ENCODE measurements around the gene BRME1. TPM values are rescaled to one million over a fixed set of nuclear protein-coding genes. Genes with fewer than 3 reads are reported as not detected.

Gene BRME1
- total RNA-seq, 1 donor from 2014 or later = 0.49 TPM

- peak; percentile 44 for DNase-seq (ENCODE audit: low spot score)
- Histone ChIP-seq H3K9ac (no peak overlapping the region), H3K79me2 (ENCODE audit: low read depth) (no peaks in the 10 kb centered on the region), H3K27ac (no peak overlapping the region), H3K36me3 (no peaks in the 10 kb centered on the region), H2AFZ (replicated peaks) (no peak overlapping the region), H3K4me1 (peaks cover 15% of the 10 kb centered on the region), H3K27me3 (peaks cover 14% of the 10 kb centered on the region), H3K9me3 (ENCODE audit: low read depth) (no peaks in the 10 kb centered on the region), H4K20me1 (ENCODE audit: low read depth) (no peaks in the 10 kb centered on the region), H3F3A (ENCODE audit: low read depth) (peaks cover 14% of the 10 kb centered on the region), H3K4me3 (no peak overlapping the region), H3K4me2 (no peak overlapping the region)
- Mint-ChIP-seq H3K36me3 (peaks cover 1% of the 10 kb centered on the region), H3K27me3 (ENCODE audit: insufficient read depth, low read depth) (peaks cover 5% of the 10 kb centered on the region), H3K4me1 (peaks cover 27% of the 10 kb centered on the region), H3K4me3 (no peak overlapping the region), H3K9me3 (no peaks in the 10 kb centered on the region), H3K27ac (no peak overlapping the region)
- TF ChIP-seq EZH2 (IDR thresholded peaks at IDR 0.05) = no peak
- TF ChIP-seq EZH2phosphoT487 (IDR thresholded peaks at IDR 0.05) = no peak
- TF ChIP-seq, protein P1, sequence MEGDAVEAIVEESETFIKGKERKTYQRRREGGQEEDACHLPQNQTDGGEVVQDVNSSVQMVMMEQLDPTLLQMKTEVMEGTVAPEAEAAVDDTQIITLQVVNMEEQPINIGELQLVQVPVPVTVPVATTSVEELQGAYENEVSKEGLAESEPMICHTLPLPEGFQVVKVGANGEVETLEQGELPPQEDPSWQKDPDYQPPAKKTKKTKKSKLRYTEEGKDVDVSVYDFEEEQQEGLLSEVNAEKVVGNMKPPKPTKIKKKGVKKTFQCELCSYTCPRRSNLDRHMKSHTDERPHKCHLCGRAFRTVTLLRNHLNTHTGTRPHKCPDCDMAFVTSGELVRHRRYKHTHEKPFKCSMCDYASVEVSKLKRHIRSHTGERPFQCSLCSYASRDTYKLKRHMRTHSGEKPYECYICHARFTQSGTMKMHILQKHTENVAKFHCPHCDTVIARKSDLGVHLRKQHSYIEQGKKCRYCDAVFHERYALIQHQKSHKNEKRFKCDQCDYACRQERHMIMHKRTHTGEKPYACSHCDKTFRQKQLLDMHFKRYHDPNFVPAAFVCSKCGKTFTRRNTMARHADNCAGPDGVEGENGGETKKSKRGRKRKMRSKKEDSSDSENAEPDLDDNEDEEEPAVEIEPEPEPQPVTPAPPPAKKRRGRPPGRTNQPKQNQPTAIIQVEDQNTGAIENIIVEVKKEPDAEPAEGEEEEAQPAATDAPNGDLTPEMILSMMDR (IDR thresholded peaks at IDR 0.05) = no peak
Measured at GRCh38 chr19:13839130-13839937, 66.6 kb downstream of the BRME1 start.

DNA sequence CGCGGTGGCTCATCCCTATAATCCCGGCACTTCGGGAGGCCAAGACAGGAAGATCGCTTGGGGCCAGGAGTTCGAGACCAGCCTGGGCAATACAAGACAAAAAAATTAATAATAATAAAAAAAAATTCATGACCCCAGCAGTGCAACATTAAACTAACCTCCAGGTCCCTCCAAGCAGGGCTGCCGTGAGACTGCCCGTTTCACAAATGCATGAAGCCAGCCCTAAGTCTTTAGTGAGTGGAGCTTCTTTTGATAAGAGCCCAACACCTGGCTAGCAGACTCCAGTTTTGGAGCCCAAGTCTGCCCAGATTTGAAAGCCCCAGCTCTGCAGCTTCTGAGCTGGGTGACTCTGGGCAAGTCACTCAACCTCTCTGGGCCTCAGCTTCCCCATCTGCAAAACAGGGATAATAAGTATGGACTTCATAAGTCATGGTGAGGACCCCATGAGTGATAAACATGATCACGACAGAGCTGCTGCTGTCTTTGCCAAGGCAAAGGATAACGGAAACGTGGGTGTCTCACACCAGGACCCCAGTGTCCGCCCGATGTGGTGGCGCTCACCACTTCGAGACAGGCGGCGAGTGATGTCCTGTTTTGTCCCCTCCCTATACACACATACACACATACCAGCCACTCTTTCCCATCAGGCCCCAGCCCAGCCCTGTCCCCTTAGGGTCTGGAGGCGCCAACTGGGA lies 67.3 kb downstream of the BRME1 start:
- Mint-ChIP-seq H3K4me3 (no peak overlapping the region), H3K27ac (no peak overlapping the region), H3K4me1 (peaks cover 24% of the 10 kb centered on the region), H3K27me3 (ENCODE audit: insufficient read depth, low read depth) (peaks cover 5% of the 10 kb centered on the region), H3K9me3 (no peaks in the 10 kb centered on the region), H3K36me3 (peaks cover 4% of the 10 kb centered on the region)
- Histone ChIP-seq H3K4me3 (no peak overlapping the region), H3K4me1 (peaks cover 7% of the 10 kb centered on the region), H3K9ac (no peak overlapping the region), H3K79me2 (ENCODE audit: low read depth) (no peaks in the 10 kb centered on the region), H3F3A (ENCODE audit: low read depth) (peaks cover 13% of the 10 kb centered on the region), H3K27ac (no peak overlapping the region), H3K27me3 (peaks cover 14% of the 10 kb centered on the region), H2AFZ (replicated peaks) (no peak overlapping the region), H3K4me2 (no peak overlapping the region), H3K36me3 (no peaks in the 10 kb centered on the region), H4K20me1 (ENCODE audit: low read depth) (no peaks in the 10 kb centered on the region), H3K9me3 (ENCODE audit: low read depth) (no peaks in the 10 kb centered on the region)
- TF ChIP-seq, protein P1 (IDR thresholded peaks at IDR 0.05) = no peak
- TF ChIP-seq EZH2phosphoT487 (IDR thresholded peaks at IDR 0.05) (no peak), EZH2 (IDR thresholded peaks at IDR 0.05) (no peak)
- no peak for DNase-seq (ENCODE audit: low spot score)

GRCh38 chr19:13835791-13836723 lies 69.9 kb downstream of the BRME1 start:
- Mint-ChIP-seq H3K27ac (no peak overlapping the region), H3K27me3 (ENCODE audit: insufficient read depth, low read depth) (peaks cover 2% of the 10 kb centered on the region), H3K4me3 (no peak overlapping the region), H3K4me1 (peaks cover 20% of the 10 kb centered on the region), H3K9me3 (no peaks in the 10 kb centered on the region), H3K36me3 (peaks cover 6% of the 10 kb centered on the region)
- no peak overlapping the region for H2AFZ ChIP-seq (replicated peaks)
- no peaks in the 10 kb centered on the region for H3K27me3 ChIP-seq
- H3K27ac ChIP-seq = no peak overlapping the region
- no peak overlapping the region for H3K4me3 ChIP-seq
- H4K20me1 ChIP-seq (ENCODE audit: low read depth) = no peaks in the 10 kb centered on the region
- TF ChIP-seq, protein P1 (IDR thresholded peaks at IDR 0.05) = no peak
- TF ChIP-seq EZH2phosphoT487 (IDR thresholded peaks at IDR 0.05) = no peak
- no peak for TF ChIP-seq EZH2 (IDR thresholded peaks at IDR 0.05)
- H3K4me2 ChIP-seq = no peak overlapping the region
- H3K36me3 ChIP-seq = no peaks in the 10 kb centered on the region
- peaks cover 13% of the 10 kb centered on the region for H3F3A ChIP-seq (ENCODE audit: low read depth)
- no peaks in the 10 kb centered on the region for H3K9me3 ChIP-seq (ENCODE audit: low read depth)
- no peaks in the 10 kb centered on the region for H3K79me2 ChIP-seq (ENCODE audit: low read depth)
- H3K4me1 ChIP-seq = no peaks in the 10 kb centered on the region
- DNase-seq (ENCODE audit: low spot score) = no peak
- no peak overlapping the region for H3K9ac ChIP-seq

Data from neural progenitor cell (in vitro differentiated cells).